Stimulated activated naive CD8-positive, alpha-beta T cell treated with anti-CD3 and anti-CD28 coated beads, Interleukin-15, Interleukin-2, amounts not matched to agents 100 U/mL and 50 U/mL, for 24 hours (primary cell): ENCODE results near the gene IGFBP6.
A peak's percentile ranks its signal among the peaks of the same experiment; 100 is the strongest.

ENCODE experiments used
- ATAC-seq: fragments of 150-1000 bp; cut with Tn5 transposase; one replicate; pipeline ENCODE4 v1.10.0; 2021
- DNase-seq: peaks from one replicate; pipeline ENCODE4 v3.0.0; 2021

IGFBP6 gene

DNA sequence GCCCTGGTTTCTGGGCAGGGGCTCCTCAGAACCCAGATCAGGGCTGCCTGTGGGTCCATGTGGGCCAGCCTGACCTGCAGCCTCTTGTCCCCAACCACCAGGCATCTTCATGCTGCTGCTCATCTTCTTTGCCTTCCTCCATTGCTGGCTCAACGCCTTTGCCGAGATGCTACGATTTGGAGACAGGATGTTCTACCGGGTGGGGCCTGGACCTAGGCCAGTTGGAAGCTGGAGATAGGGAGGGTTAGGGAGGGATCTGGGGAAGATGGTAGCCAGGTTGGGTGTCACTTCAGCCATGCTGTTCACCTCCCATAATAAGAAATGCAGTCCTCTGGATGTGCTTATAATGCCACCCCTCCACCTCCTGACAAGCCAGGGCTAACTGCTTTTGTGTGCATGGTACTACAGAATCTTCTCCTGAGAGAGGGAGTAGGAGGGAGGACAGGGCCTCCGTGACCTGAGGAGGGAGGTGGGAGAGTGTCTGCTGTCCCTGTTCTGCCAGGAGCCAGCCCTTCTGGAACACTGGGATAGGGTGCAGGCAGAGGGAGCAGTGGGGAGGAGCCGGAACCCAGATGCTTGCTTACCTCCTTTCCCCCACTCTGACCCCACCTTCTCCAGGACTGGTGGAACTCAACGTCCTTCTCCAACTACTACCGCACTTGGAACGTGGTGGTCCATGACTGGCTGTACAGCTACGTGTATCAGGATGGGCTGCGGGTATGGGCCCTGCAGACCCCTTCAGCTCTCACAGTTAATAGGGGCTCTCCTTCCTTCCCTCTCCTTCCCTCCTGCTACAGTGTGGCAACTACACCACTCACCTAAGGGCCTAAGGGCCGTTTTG is 23.4 kb downstream of the IGFBP6 start:
- ATAC-seq (no peak), DNase-seq (no peak)

- ATAC-seq: no peak
- no peak for DNase-seq
These were observed 25.5 kb downstream of the IGFBP6 start for GRCh38 chr12:53122961-53123468.

DNA sequence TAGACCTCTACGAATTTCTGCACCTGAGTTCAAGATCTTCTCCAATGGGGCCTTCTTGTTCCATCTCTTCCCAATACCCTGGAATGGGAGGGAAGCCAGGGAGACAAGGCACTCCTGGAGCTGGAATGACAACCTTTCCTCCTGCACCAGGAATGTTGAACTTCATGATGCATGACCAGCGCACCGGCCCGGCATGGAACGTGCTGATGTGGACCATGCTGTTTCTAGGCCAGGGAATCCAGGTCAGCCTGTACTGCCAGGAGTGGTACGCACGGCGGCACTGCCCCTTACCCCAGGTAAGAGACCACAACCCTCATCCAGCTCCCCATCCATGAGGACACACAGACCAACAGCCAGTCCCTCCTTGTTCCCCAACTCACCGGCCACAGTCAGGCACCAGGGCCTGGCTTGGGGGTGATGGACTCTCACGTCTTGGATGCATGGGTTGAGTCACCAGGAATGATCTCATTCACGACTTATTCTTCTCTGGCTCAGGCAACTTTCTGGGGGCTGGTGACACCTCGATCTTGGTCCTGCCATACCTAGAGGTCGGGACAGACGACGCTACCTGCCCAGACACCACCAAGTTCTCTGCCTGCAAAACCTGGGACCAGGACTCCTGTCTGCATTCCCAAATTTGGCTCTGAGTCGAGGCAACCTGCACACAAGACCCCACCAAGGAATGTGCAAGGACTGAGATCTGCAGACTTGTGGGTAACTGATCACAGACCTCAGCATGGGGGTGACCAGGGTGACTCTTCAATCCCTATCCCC is 26.3 kb downstream of the IGFBP6 start:
- ATAC-seq (peak; percentile 40), DNase-seq (no peak)

DNA sequence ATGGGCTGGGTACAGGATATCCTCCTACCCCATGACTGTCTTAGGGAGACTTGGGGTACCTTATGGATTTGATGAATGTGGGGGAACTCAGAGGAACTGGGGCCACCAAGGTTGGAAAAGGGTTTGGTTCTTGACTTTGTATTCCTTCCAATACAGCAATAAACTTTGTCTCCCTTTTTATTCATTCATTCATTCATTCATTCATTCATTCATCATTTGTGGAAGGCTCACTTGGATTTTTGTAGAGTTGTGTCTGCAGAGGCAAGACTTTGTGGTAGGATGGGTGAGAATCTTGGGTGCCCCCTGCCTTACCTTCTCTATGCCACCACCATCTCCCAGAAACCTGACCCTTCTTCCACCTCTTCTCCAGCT is 26.9 kb downstream of the IGFBP6 start:
- ATAC-seq (no peak), DNase-seq (no peak)

- DNase-seq (no peak), ATAC-seq (no peak)
These were observed 29.7 kb downstream of the IGFBP6 start for GRCh38 chr12:53127169-53127568.

DNA sequence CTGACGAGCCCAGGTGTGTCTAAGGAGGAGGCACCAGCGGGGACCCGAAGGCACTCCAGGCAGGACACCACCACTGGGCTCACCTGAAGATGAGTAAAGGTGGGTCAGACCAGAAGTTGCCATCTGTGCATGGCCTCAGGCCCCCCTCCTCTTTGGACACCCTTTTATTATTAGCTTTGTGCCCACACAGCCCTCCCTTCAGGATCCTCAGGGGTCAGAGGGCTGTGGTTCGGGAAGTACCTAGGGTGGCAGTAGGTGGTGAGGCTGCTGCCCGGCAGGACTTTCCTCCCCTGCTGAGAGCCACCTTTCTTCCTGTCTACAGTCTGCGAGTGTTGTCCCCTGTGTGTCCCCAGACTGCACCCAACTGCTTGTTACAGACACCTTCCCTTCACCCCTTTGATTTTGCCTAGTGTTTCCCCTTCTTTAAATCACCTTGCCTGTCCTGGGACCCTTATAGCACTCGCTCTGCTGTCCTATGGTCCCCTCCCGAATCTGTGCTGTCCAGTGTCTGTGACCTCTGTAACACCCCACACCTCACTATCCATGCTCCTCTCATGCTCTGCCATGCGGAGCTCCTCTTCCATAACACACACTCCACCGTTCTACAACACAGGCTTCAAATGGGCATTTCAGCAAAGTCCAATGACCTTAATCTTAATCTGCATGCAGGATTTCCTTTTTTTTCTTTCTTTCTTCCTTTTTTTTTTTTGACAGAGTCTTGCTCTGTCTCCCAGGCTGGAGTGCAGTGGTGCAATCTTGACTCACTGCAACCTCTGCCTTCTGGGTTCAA is 31.5 kb downstream of the IGFBP6 start:
- no peak for ATAC-seq
- no peak for DNase-seq

DNA sequence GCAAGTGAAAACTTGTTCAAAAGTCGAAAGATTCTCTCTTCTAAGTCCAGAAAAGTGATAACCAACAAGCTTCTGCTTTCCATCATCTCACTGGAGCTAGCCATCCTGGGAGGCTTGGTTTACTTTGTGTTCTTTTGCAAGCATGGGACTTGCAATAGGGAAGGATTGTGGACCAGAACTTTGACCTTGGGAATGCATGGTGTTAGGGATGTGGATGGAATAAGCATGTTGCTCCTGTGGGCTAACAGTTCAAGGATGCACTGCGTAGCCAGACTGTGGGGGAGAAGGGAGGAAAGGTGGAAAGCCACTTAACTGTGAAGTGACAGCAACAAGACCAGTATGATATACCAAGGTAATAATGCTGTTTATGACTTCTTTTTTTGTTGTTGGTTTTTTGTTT is 34.4 kb downstream of the IGFBP6 start:
- no peak for DNase-seq
- ATAC-seq: no peak

DNA sequence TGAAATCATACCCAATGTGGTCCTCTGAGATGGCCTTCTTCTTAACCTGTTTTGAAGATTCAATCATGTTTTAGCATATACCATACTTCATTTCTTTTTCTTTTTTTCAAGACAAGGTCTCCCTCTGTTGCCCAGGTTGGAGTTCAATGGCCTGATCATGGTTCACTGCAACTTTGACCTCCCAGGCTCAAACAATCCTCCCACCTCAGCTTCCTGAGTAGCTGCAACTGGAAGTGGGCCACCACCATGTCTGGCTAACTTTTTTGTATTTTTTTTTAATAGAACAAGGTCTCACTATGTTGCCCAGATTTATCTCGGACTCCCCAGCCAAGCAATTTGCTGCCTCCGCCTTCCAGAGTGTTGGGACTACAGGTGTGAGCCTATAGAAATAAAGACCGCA is 36.3 kb downstream of the IGFBP6 start:
- DNase-seq (no peak), ATAC-seq (no peak)

- ATAC-seq: no peak
These were observed 45.9 kb downstream of the IGFBP6 start for GRCh38 chr12:53143355-53143754.

DNA sequence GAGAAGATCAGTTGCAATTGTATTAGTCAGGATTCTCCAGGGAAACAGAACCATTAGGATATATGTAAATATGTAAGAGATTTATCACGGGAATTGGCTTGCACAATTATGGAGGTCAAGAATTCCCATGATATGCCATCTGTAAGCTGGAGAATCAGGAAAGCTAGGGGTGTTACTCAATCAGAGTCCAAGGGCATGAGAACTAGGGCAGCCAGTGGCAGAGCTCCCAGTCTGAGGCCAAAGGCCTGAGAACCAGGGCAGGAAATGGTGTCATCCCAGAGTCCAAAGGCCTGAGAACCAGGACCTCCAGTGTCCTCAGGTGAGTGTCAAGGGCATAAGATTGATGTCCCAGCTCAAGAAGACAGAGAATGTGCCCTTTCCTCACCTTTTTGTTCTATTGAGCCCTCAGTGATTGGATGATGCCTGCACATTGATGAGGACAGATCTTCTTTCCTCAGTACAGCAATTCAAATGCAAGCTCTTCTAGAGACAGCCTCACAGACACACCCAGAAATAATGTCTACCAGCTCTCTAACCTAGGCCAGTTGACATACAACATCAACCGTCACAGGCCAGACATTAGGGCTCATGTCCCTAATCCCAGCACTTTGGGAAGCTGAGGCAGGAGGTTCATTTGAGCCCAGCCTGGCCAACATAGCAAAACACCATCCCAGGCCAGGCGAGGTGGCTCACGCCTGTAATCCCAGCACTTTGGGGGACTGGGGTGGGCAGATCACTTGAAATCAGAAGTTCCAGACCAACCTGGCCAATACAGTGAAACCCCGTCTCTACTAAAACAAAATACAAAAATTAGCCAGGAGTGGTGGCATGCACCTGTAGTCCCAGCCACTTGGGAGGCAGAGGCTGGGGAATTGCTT is 48.2 kb downstream of the IGFBP6 start:
- no peak for DNase-seq
- ATAC-seq: no peak

More at GRCh38 chr12:53143355-53143754, 45.9 kb downstream of the IGFBP6 start:
- no peak for DNase-seq

DNA sequence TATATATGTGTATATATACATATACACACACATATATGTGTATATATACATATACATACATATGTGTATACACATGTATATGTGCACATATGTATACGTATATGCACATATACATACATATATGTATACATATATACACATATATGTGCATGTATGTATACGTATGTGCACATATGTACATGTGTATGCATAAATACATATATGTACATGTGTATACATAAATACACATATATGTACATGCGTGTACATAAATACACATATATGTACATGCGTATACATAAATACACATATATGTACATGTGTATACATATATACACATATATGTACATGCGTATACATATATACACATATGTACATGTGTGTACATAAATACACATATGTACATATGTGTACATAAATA is 49.7 kb downstream of the IGFBP6 start:
- ATAC-seq (no peak), DNase-seq (no peak)

DNA sequence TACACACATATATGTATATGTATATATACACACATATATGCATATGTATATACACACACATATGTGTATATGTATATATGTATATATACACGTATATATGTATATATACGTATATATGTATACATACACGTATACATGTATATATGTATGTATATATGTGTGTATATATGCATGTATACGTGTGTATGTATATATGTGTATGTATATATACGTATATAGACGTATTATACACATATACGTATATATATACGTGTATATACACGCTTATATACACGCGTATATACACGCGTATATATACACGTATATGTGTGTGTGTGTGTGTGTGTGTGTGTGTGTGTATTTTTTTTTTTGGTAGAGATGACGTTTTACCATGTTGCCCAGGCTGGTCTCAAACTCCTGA is 50.2 kb downstream of the IGFBP6 start:
- no peak for ATAC-seq
- no peak for DNase-seq

DNA sequence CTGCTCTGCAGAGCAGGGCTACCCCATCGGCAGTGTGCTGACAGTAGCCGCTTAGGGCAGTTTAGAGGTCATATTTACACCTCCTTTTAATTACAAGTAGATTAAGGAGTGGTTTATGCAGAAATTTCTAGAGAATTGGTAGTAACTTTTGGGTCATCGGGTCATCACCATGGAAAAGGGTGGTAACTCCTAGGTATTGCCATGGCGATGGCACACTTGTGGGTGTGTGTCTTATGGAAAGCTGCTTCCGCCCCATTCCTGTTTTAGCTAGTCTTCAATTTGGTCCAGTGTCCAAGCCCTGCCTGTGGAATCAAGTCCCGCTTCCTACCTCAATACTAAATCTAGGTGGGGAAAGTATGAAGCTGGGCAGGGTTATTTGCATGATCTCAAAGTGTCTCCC is 53.6 kb downstream of the IGFBP6 start:
- no peak for DNase-seq
- no peak for ATAC-seq
